ENCODE measurements around the gene FIP1L1.

The FIP1L1 gene

GRCh38 chr4:53507671-53508286, 130.3 kb downstream of the FIP1L1 start:
- DNase-seq (ENCODE audit: insufficient read length, low spot score) = no peak
- FAIRE-seq = no peak
- no peak for TF ChIP-seq POLR2A (IDR thresholded peaks at IDR 0.05; ENCODE audit: low read depth, low read length)
- TF ChIP-seq PAX5 (IDR thresholded peaks at IDR 0.05; ENCODE audit: insufficient read depth, low read length, severe bottlenecking) = no peak
- no peak for TF ChIP-seq TAF1 (IDR thresholded peaks at IDR 0.05; ENCODE audit: low read depth, low read length)
- TF ChIP-seq POLR2AphosphoS5 (IDR thresholded peaks at IDR 0.05; ENCODE audit: low read depth, low read length) = no peak
- no peak for TF ChIP-seq POU2F2 (IDR thresholded peaks at IDR 0.05; ENCODE audit: low read depth, low read length)

- no peak for TF ChIP-seq POLR2AphosphoS5 (IDR thresholded peaks at IDR 0.05; ENCODE audit: low read depth, low read length)
- TF ChIP-seq POLR2A (IDR thresholded peaks at IDR 0.05; ENCODE audit: low read depth, low read length) = no peak
- TF ChIP-seq TAF1 (IDR thresholded peaks at IDR 0.05; ENCODE audit: low read depth, low read length) = no peak
- no peak for TF ChIP-seq POU2F2 (IDR thresholded peaks at IDR 0.05; ENCODE audit: low read depth, low read length)
- no peak for TF ChIP-seq SPI1 (IDR thresholded peaks at IDR 0.05; ENCODE audit: low read depth, low read length)
- TF ChIP-seq PAX5 (IDR thresholded peaks at IDR 0.05; ENCODE audit: insufficient read depth, low read length, severe bottlenecking) = no peak
- FAIRE-seq (no peak), DNase-seq (ENCODE audit: insufficient read length, low spot score) (no peak)
Observed at GRCh38 chr4:53508446-53508845, 131.0 kb downstream of the FIP1L1 start.

- DNase-seq (ENCODE audit: insufficient read length, low spot score) (no peak), FAIRE-seq (no peak)
- TF ChIP-seq POLR2A (IDR thresholded peaks at IDR 0.05; ENCODE audit: low read depth, low read length) (no peak), POLR2AphosphoS5 (IDR thresholded peaks at IDR 0.05; ENCODE audit: low read depth, low read length) (no peak), TAF1 (IDR thresholded peaks at IDR 0.05; ENCODE audit: low read depth, low read length) (no peak), POU2F2 (IDR thresholded peaks at IDR 0.05; ENCODE audit: low read depth, low read length) (no peak), PAX5 (IDR thresholded peaks at IDR 0.05; ENCODE audit: insufficient read depth, low read length, severe bottlenecking) (no peak), SPI1 (IDR thresholded peaks at IDR 0.05; ENCODE audit: low read depth, low read length) (no peak)
Observed at GRCh38 chr4:53510321-53510720, 132.9 kb downstream of the FIP1L1 start.
